Stimulated activated CD4-positive, alpha-beta T cell treated with anti-CD3 and anti-CD28 coated beads, Interleukin-1b, Interleukin-23, amount 100 ng/mL, for 4 hours (primary cell): ENCODE measurements around the gene PDE10A.
"Not testable (repeated sequence)": the region's sequence is repeated elsewhere in the genome, so short reads cannot be mapped to it uniquely, and the experiment has no call there.

Source experiments
- DNase-seq, 2 donors: peaks; one replicate each; pipeline ENCODE4 v3.0.0-alpha.2; 2020; ENCODE audit warnings: low read depth in 2 of 2

Gene PDE10A

DNA sequence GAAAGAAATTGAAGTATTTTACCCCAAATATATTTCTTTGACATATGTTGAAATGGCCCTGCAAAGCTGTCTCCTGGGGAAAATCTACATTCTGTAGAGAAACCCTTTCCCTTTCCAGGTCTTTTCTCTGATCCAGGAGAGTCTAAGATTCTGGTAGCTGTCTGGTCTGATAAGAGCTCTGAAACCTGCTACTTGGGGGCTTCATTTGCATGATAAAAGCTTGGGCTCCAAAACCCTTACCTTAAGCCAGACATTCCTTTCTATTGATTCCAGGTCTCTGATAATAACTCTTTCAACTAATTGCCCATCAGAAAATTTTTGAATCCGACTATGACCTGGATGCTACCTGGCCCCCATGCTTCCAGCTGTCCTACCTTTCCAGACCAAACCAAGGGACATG is 184.5 kb downstream of the PDE10A start:
- no peak for DNase-seq

- DNase-seq, result no peak
Observed at GRCh38 chr6:165469483-165469882, 193.6 kb downstream of the PDE10A start.

DNA sequence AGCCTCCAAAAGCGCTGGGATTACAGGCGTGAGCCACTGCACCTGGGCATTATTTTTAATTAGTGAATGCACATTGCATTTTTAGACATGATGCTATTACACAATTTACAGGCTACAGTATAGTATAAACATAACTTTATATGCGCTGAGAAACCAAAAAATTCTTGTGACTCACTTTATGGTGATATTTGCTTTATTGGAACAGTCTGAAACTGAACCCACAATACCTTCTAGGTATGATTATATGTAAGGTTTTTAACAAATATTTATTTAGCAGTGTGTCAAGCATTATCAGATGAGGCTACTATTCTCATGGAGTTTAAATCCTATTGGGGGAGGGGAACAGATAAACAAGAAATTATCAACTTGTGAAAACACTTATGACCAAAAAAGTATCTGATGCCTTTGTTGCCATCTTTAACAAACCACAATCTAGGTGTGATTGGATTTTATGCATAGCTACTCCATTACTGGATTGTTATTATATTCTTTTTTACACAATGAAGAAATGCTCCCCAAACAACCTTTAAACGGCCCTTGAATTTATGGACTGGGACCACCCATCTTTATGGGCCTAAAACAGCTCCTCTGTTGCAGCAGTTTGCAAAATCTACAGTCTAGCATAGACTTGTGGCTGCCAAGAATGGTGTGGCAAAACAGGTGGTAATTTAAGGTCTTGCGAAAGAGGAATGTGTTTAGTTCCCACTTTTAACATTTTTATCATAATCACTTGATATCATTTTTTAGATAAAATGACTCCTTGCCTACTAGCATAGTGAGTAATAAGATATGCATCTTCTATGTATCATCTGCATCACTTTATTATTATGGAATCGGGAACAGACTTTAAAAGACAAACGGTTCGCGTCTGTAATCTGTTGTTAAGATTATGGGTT is 194.5 kb downstream of the PDE10A start:
- DNase-seq, result no peak

DNA sequence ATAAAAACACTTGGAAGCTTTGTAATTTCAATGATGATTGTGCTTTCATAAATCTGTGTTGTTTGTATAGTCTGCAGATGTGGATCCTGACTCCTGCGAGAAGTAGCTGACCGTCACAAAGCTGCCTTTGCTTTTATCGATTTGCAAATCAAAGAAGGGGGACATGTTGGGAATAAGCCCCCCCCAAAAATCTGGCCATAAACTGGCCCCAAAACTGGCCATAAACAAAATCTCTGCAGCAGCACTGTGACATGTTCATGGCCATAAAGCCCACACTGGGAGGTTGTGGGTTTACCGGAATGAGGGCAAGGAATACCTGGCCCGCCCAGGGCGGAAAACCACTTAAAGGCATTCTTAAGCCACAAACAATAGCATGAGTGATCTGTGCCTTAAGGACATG is 199.5 kb downstream of the PDE10A start:
- DNase-seq, result not testable (repeated sequence)

- DNase-seq, result not testable (repeated sequence)
Observed at GRCh38 chr6:165459605-165460301, 203.3 kb downstream of the PDE10A start.

GRCh38 chr6:165458134-165458533 is 204.9 kb downstream of the PDE10A start:
- no peak for DNase-seq

DNA sequence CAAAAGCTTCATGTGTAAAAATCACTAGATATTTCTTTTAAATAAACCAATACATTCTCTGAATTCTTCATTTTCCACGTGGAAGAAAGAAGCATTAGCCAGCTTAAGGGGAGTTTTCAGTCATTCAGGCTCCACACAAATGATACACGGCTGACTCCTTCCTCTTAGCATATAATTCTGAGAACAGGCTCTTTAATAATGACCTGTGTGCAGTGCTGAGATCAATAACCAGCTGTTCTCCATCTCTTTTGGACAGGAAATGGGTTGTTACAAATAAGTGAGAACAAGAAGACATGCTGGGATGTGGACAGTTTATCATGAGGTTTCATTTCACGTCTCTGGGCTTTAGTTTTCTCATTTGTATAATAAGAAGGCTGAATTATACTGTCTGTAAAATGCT is 206.8 kb downstream of the PDE10A start:
- DNase-seq, result no peak

DNA sequence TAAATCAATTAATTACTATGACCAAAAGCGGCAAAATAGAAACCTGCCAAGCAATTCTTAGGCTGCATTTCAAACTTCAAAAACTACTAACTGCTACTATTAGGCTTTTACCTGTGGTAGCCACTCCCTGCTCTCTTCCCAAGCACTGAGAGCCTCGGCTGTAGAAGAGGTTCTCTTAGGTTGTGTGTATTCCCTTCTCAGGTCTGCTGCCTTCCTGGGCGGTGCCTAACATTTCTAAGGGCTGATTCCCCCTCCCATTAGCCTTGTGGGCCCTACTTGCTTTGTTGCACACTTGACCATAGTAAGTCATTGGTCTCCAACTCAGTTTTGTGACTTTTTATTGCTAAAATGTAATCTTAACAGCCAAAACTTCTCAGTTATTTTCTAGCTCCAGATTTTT is 207.6 kb downstream of the PDE10A start:
- DNase-seq, result no peak

DNA sequence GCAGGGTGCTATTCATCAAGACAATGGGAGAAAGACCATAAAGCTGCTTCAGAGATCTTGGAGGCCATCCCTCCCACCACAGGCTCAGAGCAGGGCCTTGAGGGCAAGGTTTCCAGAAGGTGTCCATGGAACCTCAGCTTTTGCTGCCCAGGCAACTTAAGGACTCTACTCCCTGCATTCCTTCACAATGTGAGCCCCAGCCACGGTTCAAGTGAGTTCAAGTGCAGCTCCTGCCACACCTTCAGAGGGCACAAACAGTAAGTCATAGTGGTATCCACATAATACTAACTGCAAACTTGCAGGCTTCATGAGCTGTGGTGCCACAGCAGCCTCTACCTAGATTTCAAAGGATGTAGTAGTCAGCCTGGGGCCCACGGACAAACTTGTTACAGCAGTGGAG is 209.6 kb downstream of the PDE10A start:
- DNase-seq, result no peak

GRCh38 chr6:165451838-165452237 is 211.2 kb downstream of the PDE10A start:
- DNase-seq, result no peak

DNA sequence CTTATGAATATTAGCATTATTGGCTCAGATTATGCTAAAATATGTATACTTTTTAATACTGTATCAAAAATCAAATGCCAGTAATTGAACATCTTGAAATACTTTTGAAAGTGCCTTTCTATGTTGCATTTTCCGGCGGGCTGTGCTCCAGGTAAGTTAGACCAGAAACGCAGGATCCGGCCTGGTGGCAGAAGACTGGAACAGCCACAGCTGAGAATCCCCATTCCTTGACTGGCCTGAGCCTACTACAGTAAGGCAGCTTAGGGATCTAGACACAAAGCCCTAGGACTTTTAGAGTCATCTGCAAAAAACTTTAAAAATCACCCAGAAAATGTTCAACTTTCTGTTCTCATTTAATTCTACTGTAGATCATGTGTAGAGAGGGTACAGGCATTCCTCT is 214.8 kb downstream of the PDE10A start:
- no peak for DNase-seq

GRCh38 chr6:165447141-165447540 is 215.9 kb downstream of the PDE10A start:
- no peak for DNase-seq

- no peak for DNase-seq
Observed at GRCh38 chr6:165446331-165446730, 216.7 kb downstream of the PDE10A start.

DNA sequence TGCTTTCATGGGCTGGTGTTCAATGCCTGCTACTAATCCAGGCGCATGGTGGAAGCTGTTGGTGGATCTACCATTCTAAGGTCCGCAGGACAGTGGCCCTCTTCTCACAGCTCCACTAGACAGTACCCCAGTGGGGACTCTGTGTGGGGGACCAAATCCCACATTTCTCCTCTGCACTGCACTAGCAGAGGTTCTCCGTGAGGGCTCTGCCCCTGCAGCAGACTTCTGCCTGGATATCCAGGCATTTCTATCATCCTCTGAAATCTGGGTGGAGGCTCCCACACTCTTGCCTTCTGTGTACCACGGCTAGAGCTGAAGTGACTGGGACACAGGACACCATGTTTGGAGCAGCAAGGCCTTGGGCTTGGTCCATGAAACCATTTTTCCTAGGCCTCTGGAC is 219.6 kb downstream of the PDE10A start:
- DNase-seq, result no peak

GRCh38 chr6:165441181-165441580 is 221.9 kb downstream of the PDE10A start:
- no peak for DNase-seq

DNA sequence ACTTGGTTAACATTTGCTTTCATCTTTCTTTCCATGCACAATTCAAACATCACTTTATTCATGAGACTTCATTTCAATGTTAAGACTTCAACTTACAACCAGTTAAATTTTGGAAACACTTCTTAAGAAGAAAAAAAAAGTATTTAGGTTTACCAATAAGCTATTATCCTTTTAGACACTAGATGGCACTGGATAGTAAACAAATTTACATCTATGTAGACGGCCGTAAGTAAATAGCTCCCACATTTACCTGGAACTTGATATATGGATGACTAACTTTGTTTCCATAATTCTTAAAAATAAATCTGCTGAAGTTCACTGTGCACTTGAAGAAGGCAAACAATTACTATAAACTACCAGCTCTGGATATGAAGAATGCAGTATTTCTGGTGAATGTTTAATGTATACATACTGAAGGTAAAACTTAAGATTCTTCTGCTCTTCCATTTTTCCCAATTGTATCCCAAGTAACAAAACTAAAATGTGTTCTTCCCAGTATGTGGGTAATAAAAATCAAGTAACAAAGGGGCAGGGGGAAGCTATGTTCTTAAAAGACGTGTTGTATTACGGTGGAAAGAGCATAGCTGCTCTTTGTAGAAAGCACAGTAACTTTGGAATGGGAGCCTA is 223.0 kb downstream of the PDE10A start:
- no peak for DNase-seq

DNA sequence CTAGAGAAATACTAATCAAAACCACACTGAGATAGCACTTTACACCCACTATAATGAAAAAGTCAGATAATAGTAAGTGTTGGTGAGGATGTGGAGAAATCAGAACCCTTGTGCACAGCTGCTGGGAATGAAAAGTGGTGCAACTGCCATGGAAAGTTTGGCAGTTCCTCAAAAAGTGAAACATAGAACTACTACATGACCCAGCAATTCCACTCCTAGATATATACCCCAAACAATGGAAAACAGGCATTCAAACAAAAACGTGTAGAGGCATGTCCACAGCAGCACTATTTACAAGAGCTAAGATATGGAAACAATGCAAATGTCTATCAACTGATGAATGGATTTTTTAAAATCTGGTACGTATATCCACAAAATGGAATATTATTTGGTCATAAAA is 236.1 kb downstream of the PDE10A start:
- DNase-seq, result no peak

DNA sequence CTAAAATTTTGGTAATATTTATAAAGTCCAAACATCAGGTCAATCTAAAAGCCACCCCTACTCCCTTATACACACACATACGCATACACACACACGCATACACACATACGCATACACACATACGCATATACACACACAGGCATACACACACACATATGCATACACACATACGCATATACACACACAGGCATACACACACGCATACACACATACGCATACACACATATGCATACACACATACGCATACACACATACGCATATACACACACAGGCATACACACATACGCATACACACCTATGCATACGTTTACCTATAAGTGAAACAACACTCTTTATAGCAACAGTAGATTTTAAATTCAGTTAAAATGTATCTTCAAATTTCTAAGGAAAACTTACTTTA is 240.8 kb downstream of the PDE10A start:
- DNase-seq, result no peak

GRCh38 chr6:165417278-165417865 is 245.7 kb downstream of the PDE10A start:
- DNase-seq, result no peak

- DNase-seq, result no peak
Observed at GRCh38 chr6:165404697-165405096, 258.3 kb downstream of the PDE10A start.

- no peak for DNase-seq
Observed at GRCh38 chr6:165404296-165404695, 258.7 kb downstream of the PDE10A start.

DNA sequence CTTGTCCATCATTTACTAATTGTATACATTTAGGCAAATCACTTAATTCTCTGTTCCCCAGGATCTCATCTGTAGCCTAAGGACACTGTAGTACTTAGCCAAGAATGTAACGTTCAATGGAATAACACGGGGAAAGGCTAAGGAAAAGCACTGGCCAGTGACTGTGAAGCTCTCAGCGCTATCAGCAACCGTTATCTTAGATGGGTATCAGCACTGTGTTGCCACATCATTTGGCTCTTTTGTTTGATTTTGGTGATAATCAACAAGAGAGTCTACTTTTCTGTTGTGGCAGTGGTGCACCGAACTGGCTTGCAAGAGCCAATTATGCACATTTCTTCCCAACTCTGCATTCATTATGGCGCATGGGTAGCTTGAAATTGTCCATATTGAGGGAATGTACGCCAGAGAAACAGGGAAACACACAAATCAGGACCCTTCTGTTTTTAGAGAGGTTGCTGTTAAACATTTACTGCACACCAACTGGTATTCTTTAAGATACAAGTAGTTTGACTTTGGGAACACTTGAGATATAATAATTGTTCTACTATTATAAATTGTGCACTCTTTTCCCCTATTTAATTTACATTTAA is 259.9 kb downstream of the PDE10A start:
- DNase-seq, result no peak
